Muscle layer of colon (tissue), 2 donors: Measurements from ENCODE around the gene OR5B17.

ENCODE experiments used
- H3K27ac ChIP-seq: one replicate; pipeline ENCODE4 v1.7.0; 2013; ENCODE audit warnings: low read depth, mild to moderate bottlenecking, low read length, moderate library complexity
- H3K27me3 ChIP-seq, 2 donors: one replicate each; pipeline ENCODE4 v1.7.0; 2013; ENCODE audit warnings: low read length in 2 of 2, mild to moderate bottlenecking in 2 of 2; ENCODE audit not compliant: insufficient read depth in 2 of 2, control insufficient read depth in 1 of 2
- H3K36me3 ChIP-seq: one replicate; pipeline ENCODE4 v1.7.0; 2013; ENCODE audit warnings: mild to moderate bottlenecking, low read length; ENCODE audit not compliant: insufficient read depth
- H3K4me1 ChIP-seq: one replicate; pipeline ENCODE4 v1.7.0; 2013; ENCODE audit warnings: mild to moderate bottlenecking, low read length; ENCODE audit not compliant: insufficient read depth
- H3K4me3 ChIP-seq, 2 donors: one replicate each; pipeline ENCODE4 v1.7.0; 2013; ENCODE audit warnings: low read length in 2 of 2, low read depth in 1 of 2, mild to moderate bottlenecking in 1 of 2, moderate library complexity in 1 of 2
- H3K9ac ChIP-seq: one replicate; pipeline ENCODE4 v1.7.0; 2013; ENCODE audit warnings: low read length
- H3K9me3 ChIP-seq: one replicate; pipeline ENCODE4 v1.7.0; 2013; ENCODE audit warnings: mild to moderate bottlenecking, low read length
- donor health status: abdominal sarcoma.
- donor health status: Adenocarcinoma of cecum.

OR5B17 gene

GRCh38 chr11:58318532-58318931 lies 40.3 kb downstream of the OR5B17 start:
- H3K9ac ChIP-seq: no peak overlapping the region
- H3K36me3 ChIP-seq: no peaks in the 10 kb centered on the region
- H3K4me1 ChIP-seq: no peaks in the 10 kb centered on the region
- no peaks in the 10 kb centered on the region for H3K9me3 ChIP-seq
- no peaks in the 10 kb centered on the region for H3K27me3 ChIP-seq
- no peak overlapping the region for H3K4me3 ChIP-seq
- no peak overlapping the region for H3K27ac ChIP-seq

- no peaks in the 10 kb centered on the region for H3K4me1 ChIP-seq
- H3K9me3 ChIP-seq: no peaks in the 10 kb centered on the region
- H3K36me3 ChIP-seq: no peaks in the 10 kb centered on the region
- H3K4me3 ChIP-seq: no peak overlapping the region
- no peak overlapping the region for H3K9ac ChIP-seq
- H3K27me3 ChIP-seq: no peaks in the 10 kb centered on the region
- H3K27ac ChIP-seq: no peak overlapping the region
These were observed 42.7 kb downstream of the OR5B17 start for GRCh38 chr11:58316142-58316541.
